Measurements from ENCODE around the gene UNG. TPM values are rescaled to one million over a fixed set of nuclear protein-coding genes. Genes with fewer than 3 reads are reported as not detected.

Gene UNG
- total RNA-seq, 2 donors from 2014 or later: 9.1 to 11.0 TPM

GRCh38 chr12:109156036-109156435, 58.6 kb downstream of the UNG start:
- DNase-seq (ENCODE audit: low spot score) (no peak), ATAC-seq (ENCODE audit: insufficient number of reproducible peaks, low FRiP score, low read depth) (no peak)
- Histone ChIP-seq H3K9me3 (no peaks in the 10 kb centered on the region), H3K4me3 (no peak overlapping the region), H3K27ac (no peak overlapping the region), H3K36me3 (no peaks in the 10 kb centered on the region), H3K27me3 (replicated peaks; ENCODE audit: insufficient read depth) (no peaks in the 10 kb centered on the region), H3K4me1 (ENCODE audit: control insufficient read depth in 1 of 2, low read depth in 2 of 2) (peaks cover 3 to 34% of the 10 kb centered on the region in 2 donors)
- TF ChIP-seq CTCF (IDR thresholded peaks at IDR 0.05): no peak

- no peak for ATAC-seq (ENCODE audit: insufficient number of reproducible peaks, low FRiP score, low read depth)
- Histone ChIP-seq H3K4me1 (ENCODE audit: control insufficient read depth in 1 of 2, low read depth in 2 of 2) (peaks cover 3 to 34% of the 10 kb centered on the region in 2 donors), H3K4me3 (no peak overlapping the region)
Measured at GRCh38 chr12:109156586-109156985, 59.2 kb downstream of the UNG start.

GRCh38 chr12:109157986-109158385, 60.6 kb downstream of the UNG start:
- Histone ChIP-seq H3K4me1 (ENCODE audit: control insufficient read depth in 1 of 2, low read depth in 2 of 2) (peaks cover 3 to 34% of the 10 kb centered on the region in 2 donors), H3K36me3 (no peaks in the 10 kb centered on the region), H3K4me3 (no peak overlapping the region), H3K27me3 (replicated peaks; ENCODE audit: insufficient read depth) (no peaks in the 10 kb centered on the region), H3K27ac (peak overlapping the region in 1 of 2 donors; percentile 6), H3K9me3 (no peaks in the 10 kb centered on the region)
- no peak for DNase-seq (ENCODE audit: low spot score)
- ATAC-seq (ENCODE audit: insufficient number of reproducible peaks, low FRiP score, low read depth): no peak
- no peak for TF ChIP-seq CTCF (IDR thresholded peaks at IDR 0.05)

More at GRCh38 chr12:109156586-109156985, 59.2 kb downstream of the UNG start:
- no peaks in the 10 kb centered on the region for H3K27me3 ChIP-seq (replicated peaks; ENCODE audit: insufficient read depth)
- H3K27ac ChIP-seq: no peak overlapping the region
- no peak for DNase-seq (ENCODE audit: low spot score)
- H3K36me3 ChIP-seq: no peaks in the 10 kb centered on the region
- H3K9me3 ChIP-seq: no peaks in the 10 kb centered on the region
- no peak for TF ChIP-seq CTCF (IDR thresholded peaks at IDR 0.05)

- no peak for ATAC-seq (ENCODE audit: insufficient number of reproducible peaks, low FRiP score, low read depth)
- H3K4me1 ChIP-seq (ENCODE audit: control insufficient read depth in 1 of 2, low read depth in 2 of 2): peaks cover 0 to 25% of the 10 kb centered on the region in 2 donors
- H3K4me3 ChIP-seq: no peak overlapping the region
Measured at GRCh38 chr12:109160433-109160832, 63.0 kb downstream of the UNG start.

More at GRCh38 chr12:109160433-109160832, 63.0 kb downstream of the UNG start:
- H3K27me3 ChIP-seq (replicated peaks; ENCODE audit: insufficient read depth): no peaks in the 10 kb centered on the region
- no peak overlapping the region for H3K27ac ChIP-seq
- TF ChIP-seq CTCF (IDR thresholded peaks at IDR 0.05): no peak
- no peaks in the 10 kb centered on the region for H3K9me3 ChIP-seq
- no peaks in the 10 kb centered on the region for H3K36me3 ChIP-seq
- DNase-seq (ENCODE audit: low spot score): no peak

Other genes with a start within 250 kb of the UNG start
- 10 to 100 TPM; 25.3 to 57.6 TPM for gene SSH1, start 240.0 kb upstream of the UNG start, total RNA-seq
- gene DAO, start 217.5 kb upstream of the UNG start, total RNA-seq: not detected
- not detected for gene SVOP, start 76.5 kb upstream of the UNG start, total RNA-seq
- gene USP30, start 45.0 kb upstream of the UNG start, total RNA-seq: 10 to 100 TPM in 1 of 2 donors, 1 to 10 TPM in 1; 9.5 to 27.5 TPM
- gene ALKBH2, start 4.1 kb upstream of the UNG start, total RNA-seq: 10 to 100 TPM; 15.3 to 21.9 TPM
- 10 to 100 TPM; 37.5 to 51.3 TPM for gene ACACB, start 19.0 kb downstream of the UNG start, total RNA-seq
- not detected for gene FOXN4, start 211.7 kb downstream of the UNG start, total RNA-seq

All from thoracic aorta (tissue), 2 donors.